OCI-LY3 (cell line): ENCODE data around the gene GPATCH3.

Experiments used
- CTCF ChIP-seq: fragments of 200-600, 300-600 bp; sonication (generic); IDR thresholded peaks from 2 replicates; pipeline ENCODE4 v1.5.1; 2014; ENCODE audit warnings: antibody characterized with exemption, low read length, low read depth
- EZH2phosphoT487 ChIP-seq: fragments of 200-600 bp; shearing (Covaris generic); IDR thresholded peaks from 2 replicates; pipeline ENCODE4 v1.6.1; 2018; ENCODE audit warnings: antibody characterized with exemption, mixed run types, low read depth

- TF ChIP-seq CTCF (no peak), EZH2phosphoT487 (no peak)
These were observed 11.9 kb upstream of the GPATCH3 start for GRCh38 chr1:26912147-26912490.
